K562 (cell line): Measurements from ENCODE around the gene SEC31A. TPM values are rescaled to one million over a fixed set of nuclear protein-coding genes. Genes with fewer than 3 reads are reported as not detected.

ENCODE experiments used
- ATAC-seq: fragments of 200-7000 bp; cut with Tn5 transposase; 3 replicates; pipeline ENCODE4 v1.9.1; 2020; ENCODE audit warnings: moderate library complexity
- BruUV-seq: library from RNA; stranded (reverse); fragments of 400-500 nt; replicated peaks from 2 replicates; lab custom pipeline; 2021; lab: Mats Ljungman, UMichigan
- CTCF ChIA-PET: fragments of 300-600 bp; formaldehyde crosslinking; extraction: SDS; loops from one replicate; lab custom pipeline; 2021; ENCODE audit warnings: low intra/inter-chr PET ratio; lab: Yijun Ruan, JAX
- POLR2A ChIA-PET: fragments of 300-600, 350-650 bp; sonication (Branson Sonifier 250); formaldehyde crosslinking; extraction: SDS; loops from one replicate; lab custom pipeline; 2021; ENCODE audit warnings: antibody characterized with exemption, inconsistent platforms; lab: Yijun Ruan, JAX
- DNase-seq, 4 experiments: peaks; one replicate each; pipeline versions ENCODE4 v3.0.0 to v3.0.0-alpha.2; 2011 to 2018; ENCODE audit warnings: low spot score in 3 of 4, mixed read lengths in 3 of 4; ENCODE audit errors: extremely low read depth in 1 of 4
- FAIRE-seq: peaks from 2 replicates; lab custom pipeline; 2011; peaks lifted over from hg19 to GRCh38; lab: Jason Lieb, UNC
- H2AFZ ChIP-seq: 2 replicates; pipeline ENCODE4 v1.6.0; 2011; ENCODE audit warnings: low read depth, low read length, control low read depth, inconsistent platforms
- H3K27ac ChIP-seq: fragments of 200-600 bp; 3 replicates; pipeline ENCODE4 v1.8.0; 2011; ENCODE audit warnings: low read depth, mild to moderate bottlenecking, control low read depth, inconsistent platforms, low read length, moderate library complexity, mixed read lengths; ENCODE audit errors: extremely low read depth
- H3K27me3 ChIP-seq, 2 experiments: fragments of 300-600 bp in 1 of 2; 2 replicates in 1 of 2; 3 replicates in 1 of 2; pipeline versions ENCODE4 v1.6.0 to v1.8.0; 2011; ENCODE audit warnings: inconsistent platforms in 2 of 2, low read length in 2 of 2, mild to moderate bottlenecking in 1 of 2, mixed read lengths in 1 of 2, moderate library complexity in 1 of 2; ENCODE audit not compliant: control insufficient read depth in 2 of 2, insufficient read depth in 2 of 2
- H3K36me3 ChIP-seq: fragments of 300-600 bp; 3 replicates; pipeline ENCODE4 v1.8.0; 2011; ENCODE audit warnings: mild to moderate bottlenecking, low read length, inconsistent platforms; ENCODE audit not compliant: control insufficient read depth, insufficient read depth
- H3K4me1 ChIP-seq, 2 experiments: fragments of 200-600 bp in 1 of 2; replicated peaks in 1 of 2; 2 replicates in 1 of 2; 3 replicates in 1 of 2; pipeline versions ENCODE4 v1.5.1 to v1.8.0; 2011; ENCODE audit warnings: inconsistent platforms in 2 of 2, low read length in 2 of 2, mild to moderate bottlenecking in 1 of 2, mixed read lengths in 1 of 2, moderate library complexity in 1 of 2; ENCODE audit not compliant: control insufficient read depth in 2 of 2, insufficient read depth in 2 of 2
- H3K4me2 ChIP-seq: 2 replicates; pipeline ENCODE4 v1.6.1; 2011; ENCODE audit warnings: low read length, control low read depth, inconsistent platforms, mixed read lengths; ENCODE audit not compliant: insufficient read depth
- H3K4me3 ChIP-seq: fragments of 200-600 bp; sonication (generic), shearing (Covaris generic); 2 replicates; pipeline ENCODE4 v1.5.1; 2016; ENCODE audit warnings: control low read depth, inconsistent platforms
- H3K79me2 ChIP-seq: fragments of 200-600 bp; 3 replicates; pipeline ENCODE4 v1.8.0; 2011; ENCODE audit warnings: low read length, inconsistent platforms; ENCODE audit not compliant: control insufficient read depth, insufficient read depth
- H3K9ac ChIP-seq, 2 experiments: 2 replicates each; pipeline versions ENCODE4 v1.6.0 to v1.6.1; 2011; ENCODE audit warnings: low read depth in 2 of 2, low read length in 2 of 2, control low read depth in 1 of 2, inconsistent platforms in 1 of 2, mild to moderate bottlenecking in 1 of 2, mixed read lengths in 1 of 2; ENCODE audit not compliant: insufficient read depth in 1 of 2
- H3K9me1 ChIP-seq: one replicate; pipeline ENCODE4 v1.6.0; 2011; ENCODE audit warnings: inconsistent platforms, mild to moderate bottlenecking, low read length, moderate library complexity; ENCODE audit not compliant: control insufficient read depth, insufficient read depth
- H3K9me3 ChIP-seq: replicated peaks from 2 replicates; pipeline ENCODE4 v1.5.1; 2011; ENCODE audit warnings: low read depth, low read length, inconsistent platforms; ENCODE audit not compliant: control insufficient read depth, insufficient read depth
- H4K20me1 ChIP-seq: replicated peaks from 2 replicates; pipeline ENCODE4 v1.6.1; 2011; ENCODE audit warnings: low read length, inconsistent platforms, mixed read lengths; ENCODE audit not compliant: control insufficient read depth, insufficient read depth
- DMBX1 ChIP-seq: fragments of 250-450 bp; sonication (Bioruptor Pico); IDR thresholded peaks from 2 replicates; pipeline ENCODE4 v1.8.0; 2022; ENCODE audit warnings: inconsistent platforms, mild to moderate bottlenecking, moderate library complexity, borderline replicate concordance
- ERF ChIP-seq: fragments of 450-650 bp; formaldehyde crosslinking; IDR thresholded peaks from 2 replicates; pipeline ENCODE4 v1.4.0; 2020; ENCODE audit warnings: mild to moderate bottlenecking, mixed read lengths
- FOXK2 ChIP-seq, 2 experiments: fragments of 450-650 bp; IDR thresholded peaks in 1 of 2; conservative IDR thresholded peaks in 1 of 2; 2 replicates each; pipeline ENCODE4 v1.6.1; 2016; ENCODE audit warnings: low read depth in 2 of 2, mild to moderate bottlenecking in 1 of 2
- MCM7 ChIP-seq, 2 experiments: fragments of 450-650 bp; IDR thresholded peaks; 2 replicates each; pipeline ENCODE4 v1.6.1; 2016 to 2018
- MEF2D ChIP-seq: conservative IDR thresholded peaks from 2 replicates; pipeline ENCODE4 v1.6.1; 2016; ENCODE audit warnings: low read depth, missing genetic modification characterization, missing compliant biosample characterization
- NR2C1 ChIP-seq, 2 experiments: fragments of 450-650 bp; IDR thresholded peaks; 2 replicates each; pipeline ENCODE4 v1.6.1; 2017; ENCODE audit warnings: mild to moderate bottlenecking in 2 of 2, antibody characterized with exemption in 1 of 2, inconsistent platforms in 1 of 2, missing compliant biosample characterization in 1 of 2, missing genetic modification characterization in 1 of 2
- PML ChIP-seq: IDR thresholded peaks from 2 replicates; pipeline ENCODE4 v1.6.1; 2012; ENCODE audit warnings: low read length, inconsistent platforms
- POLR2A ChIP-seq: fragments of 450-650 bp; conservative IDR thresholded peaks from 2 replicates; pipeline ENCODE4 v1.6.1; 2016
- PPARD ChIP-seq: fragments of 250-450 bp; sonication (Bioruptor Pico); IDR thresholded peaks from 2 replicates; pipeline ENCODE4 v1.8.0; 2022; ENCODE audit warnings: inconsistent platforms, mild to moderate bottlenecking, moderate library complexity
- ZFPM2 ChIP-seq: fragments of 250-450 bp; sonication (Bioruptor Pico); IDR thresholded peaks from 2 replicates; pipeline ENCODE4 v1.5.1; 2022; ENCODE audit warnings: mild to moderate bottlenecking
- ZNF785 ChIP-seq: fragments of 250-450 bp; sonication (Bioruptor Pico); IDR thresholded peaks from 2 replicates; pipeline ENCODE4 v1.4.0; 2020; ENCODE audit warnings: mild to moderate bottlenecking
- WGBS: fragments of 100-300 bp; shearing (Covaris generic); methylation state at CpG from one replicate; pipeline ENCODE4 v1.1.6; 2016; ENCODE audit warnings: low coverage, mixed read lengths; ENCODE audit not compliant: insufficient coverage; ENCODE audit errors: missing lambda C conversion rate; 5-methylcytosine and 5-hydroxymethylcytosine counted together
- in situ Hi-C: fragments of 300-500 bp; cut with MboI; formaldehyde crosslinking; loops from 4 replicates; pipeline ENCODE4 v1.15.0; 2018; ENCODE audit warnings: inconsistent platforms, mixed read lengths
- intact Hi-C: fragments of 100-400 bp; cut with micrococcal nuclease; formaldehyde crosslinking; loops from 2 replicates; pipeline ENCODE4 v1.14.2; 2022
- polyA plus RNA-seq, 8 experiments: library from polyadenylated mRNA; depleted of rRNA in 4 of 8; stranded (reverse) in 5 of 8; unstranded in 3 of 8; fragments of >200 nt; fragmentation: Nextera tagmentation in 2 of 8; fragmentation: Illumina TruSeq in 1 of 8; extraction: Ambion mirVana in 2 of 8; extraction: Trizol in 1 of 8; gene quantifications; 2 replicates each; pipeline versions ENCODE4 v1.2.1 to v1.2.3, GENCODE V29; 2011 to 2014; ENCODE audit warnings: inconsistent platforms in 1 of 8, missing spikeins in 1 of 8
- total RNA-seq, 7 experiments: library from RNA; depleted of rRNA in 6 of 7; stranded (reverse); fragments of >200 nt in 6 of 7; fragmentation: Illumina TruSeq in 2 of 7; extraction: Trizol in 2 of 7; gene quantifications; 2 replicates each; pipeline versions ENCODE4 v1.2.1 to v1.2.3, GENCODE V29; 2011 to 2021; ENCODE audit warnings: low replicate concordance in 1 of 7
- TF ChIP-seq, protein P1 (sequence below): sonication (generic); formaldehyde crosslinking; IDR thresholded peaks from 2 replicates; pipeline ENCODE4 v1.8.1; 2023; ENCODE audit warnings: missing genetic modification reagents, mild to moderate bottlenecking, borderline replicate concordance
- TF ChIP-seq, protein P2 (sequence below), 2 experiments: IDR thresholded peaks; 2 replicates each; pipeline ENCODE4 v1.6.1; 2011; ENCODE audit warnings: borderline replicate concordance in 1 of 2, control low read depth in 1 of 2, low read depth in 1 of 2, low read length in 1 of 2, mild to moderate bottlenecking in 1 of 2, mixed read lengths in 1 of 2, moderate library complexity in 1 of 2; ENCODE audit not compliant: insufficient read depth in 1 of 2, insufficient read length in 1 of 2, poor library complexity in 1 of 2, severe bottlenecking in 1 of 2; ENCODE audit errors: extremely low read depth in 1 of 2
- TF ChIP-seq, protein P3 (sequence below): sonication (generic); IDR thresholded peaks from 2 replicates; pipeline ENCODE4 v1.6.1; 2016

SEC31A gene
- total and polyA plus RNA-seq, 9 of the 15 experiments (the other 6 are each of a cell fraction or from before 2014, with no cell fraction given): 78.9 to 241 (median 173) TPM

DNA sequence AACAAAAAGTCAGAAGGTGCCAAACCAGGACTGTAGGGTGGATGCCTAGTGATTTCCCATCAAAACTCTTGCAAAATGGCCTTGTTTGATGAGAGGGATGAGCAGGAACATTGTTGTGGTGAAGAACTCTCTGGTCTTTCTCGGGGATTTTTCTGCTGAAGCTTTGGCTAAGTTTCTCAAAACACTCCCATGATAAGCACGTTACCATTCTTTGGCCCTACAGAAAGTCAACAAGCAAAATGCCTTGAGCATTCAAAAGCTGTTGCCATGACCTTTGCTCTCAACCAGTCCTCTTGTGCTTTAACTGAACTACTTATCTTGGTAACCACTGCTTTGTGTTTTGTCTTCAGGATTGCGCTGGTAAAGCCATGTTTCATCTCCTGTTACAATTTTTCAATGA is 3.0 kb upstream of the SEC31A start:
- TF ChIP-seq, protein P1, sequence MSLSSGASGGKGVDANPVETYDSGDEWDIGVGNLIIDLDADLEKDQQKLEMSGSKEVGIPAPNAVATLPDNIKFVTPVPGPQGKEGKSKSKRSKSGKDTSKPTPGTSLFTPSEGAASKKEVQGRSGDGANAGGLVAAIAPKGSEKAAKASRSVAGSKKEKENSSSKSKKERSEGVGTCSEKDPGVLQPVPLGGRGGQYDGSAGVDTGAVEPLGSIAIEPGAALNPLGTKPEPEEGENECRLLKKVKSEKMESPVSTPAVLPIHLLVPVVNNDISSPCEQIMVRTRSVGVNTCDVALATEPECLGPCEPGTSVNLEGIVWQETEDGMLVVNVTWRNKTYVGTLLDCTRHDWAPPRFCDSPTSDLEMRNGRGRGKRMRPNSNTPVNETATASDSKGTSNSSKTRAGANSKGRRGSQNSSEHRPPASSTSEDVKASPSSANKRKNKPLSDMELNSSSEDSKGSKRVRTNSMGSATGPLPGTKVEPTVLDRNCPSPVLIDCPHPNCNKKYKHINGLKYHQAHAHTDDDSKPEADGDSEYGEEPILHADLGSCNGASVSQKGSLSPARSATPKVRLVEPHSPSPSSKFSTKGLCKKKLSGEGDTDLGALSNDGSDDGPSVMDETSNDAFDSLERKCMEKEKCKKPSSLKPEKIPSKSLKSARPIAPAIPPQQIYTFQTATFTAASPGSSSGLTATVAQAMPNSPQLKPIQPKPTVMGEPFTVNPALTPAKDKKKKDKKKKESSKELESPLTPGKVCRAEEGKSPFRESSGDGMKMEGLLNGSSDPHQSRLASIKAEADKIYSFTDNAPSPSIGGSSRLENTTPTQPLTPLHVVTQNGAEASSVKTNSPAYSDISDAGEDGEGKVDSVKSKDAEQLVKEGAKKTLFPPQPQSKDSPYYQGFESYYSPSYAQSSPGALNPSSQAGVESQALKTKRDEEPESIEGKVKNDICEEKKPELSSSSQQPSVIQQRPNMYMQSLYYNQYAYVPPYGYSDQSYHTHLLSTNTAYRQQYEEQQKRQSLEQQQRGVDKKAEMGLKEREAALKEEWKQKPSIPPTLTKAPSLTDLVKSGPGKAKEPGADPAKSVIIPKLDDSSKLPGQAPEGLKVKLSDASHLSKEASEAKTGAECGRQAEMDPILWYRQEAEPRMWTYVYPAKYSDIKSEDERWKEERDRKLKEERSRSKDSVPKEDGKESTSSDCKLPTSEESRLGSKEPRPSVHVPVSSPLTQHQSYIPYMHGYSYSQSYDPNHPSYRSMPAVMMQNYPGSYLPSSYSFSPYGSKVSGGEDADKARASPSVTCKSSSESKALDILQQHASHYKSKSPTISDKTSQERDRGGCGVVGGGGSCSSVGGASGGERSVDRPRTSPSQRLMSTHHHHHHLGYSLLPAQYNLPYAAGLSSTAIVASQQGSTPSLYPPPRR (CRISPR knock-in tag): no peak
- TF ChIP-seq, protein P2, sequence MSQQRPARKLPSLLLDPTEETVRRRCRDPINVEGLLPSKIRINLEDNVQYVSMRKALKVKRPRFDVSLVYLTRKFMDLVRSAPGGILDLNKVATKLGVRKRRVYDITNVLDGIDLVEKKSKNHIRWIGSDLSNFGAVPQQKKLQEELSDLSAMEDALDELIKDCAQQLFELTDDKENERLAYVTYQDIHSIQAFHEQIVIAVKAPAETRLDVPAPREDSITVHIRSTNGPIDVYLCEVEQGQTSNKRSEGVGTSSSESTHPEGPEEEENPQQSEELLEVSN (IDR thresholded peaks at IDR 0.05; ENCODE audit: borderline replicate concordance in 1 of 2, extremely low read depth in 1 of 2, insufficient read depth in 1 of 2, insufficient read length in 1 of 2, low read depth in 1 of 2, low read length in 1 of 2, poor library complexity in 1 of 2, severe bottlenecking in 1 of 2): no peak
- no peak for TF ChIP-seq ZNF785 (CRISPR knock-in tag)
- no peak for TF ChIP-seq PPARD (CRISPR knock-in tag)
- no peak for TF ChIP-seq ERF
- TF ChIP-seq NR2C1 (IDR thresholded peaks at IDR 0.05): peak; percentile 51; the same call in 1 of the 2 replicates
- TF ChIP-seq NR2C1 (tag; IDR thresholded peaks at IDR 0.05): no peak
- peak; percentile 15; the same call in 1 of the 2 replicates for TF ChIP-seq PML
- 0 out of 2 replicates have a peak, but pooled peaks have one; percentile 30 for TF ChIP-seq POLR2A
- TF ChIP-seq, protein P3, sequence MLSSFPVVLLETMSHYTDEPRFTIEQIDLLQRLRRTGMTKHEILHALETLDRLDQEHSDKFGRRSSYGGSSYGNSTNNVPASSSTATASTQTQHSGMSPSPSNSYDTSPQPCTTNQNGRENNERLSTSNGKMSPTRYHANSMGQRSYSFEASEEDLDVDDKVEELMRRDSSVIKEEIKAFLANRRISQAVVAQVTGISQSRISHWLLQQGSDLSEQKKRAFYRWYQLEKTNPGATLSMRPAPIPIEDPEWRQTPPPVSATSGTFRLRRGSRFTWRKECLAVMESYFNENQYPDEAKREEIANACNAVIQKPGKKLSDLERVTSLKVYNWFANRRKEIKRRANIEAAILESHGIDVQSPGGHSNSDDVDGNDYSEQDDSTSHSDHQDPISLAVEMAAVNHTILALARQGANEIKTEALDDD: peak; percentile 71
- TF ChIP-seq ZFPM2 (CRISPR knock-in tag): no peak
- TF ChIP-seq MCM7 (IDR thresholded peaks at IDR 0.05): no peak
- no peak for TF ChIP-seq MEF2D (tag)
- TF ChIP-seq FOXK2 (conservative IDR thresholded peaks at IDR 0.05 in 1 of 2, IDR thresholded peaks at IDR 0.05 in 1 of 2; ENCODE audit: low read depth in 2 of 2): 0 out of 4 replicates have a peak, but pooled peaks of 1 of the 2 experiments have one; percentile 30
- TF ChIP-seq DMBX1 (CRISPR knock-in tag): no peak
- H3K9ac ChIP-seq: no peak overlapping the region
- peaks cover 7% of the 10 kb centered on the region; the same call in 1 of the 2 replicates for H4K20me1 ChIP-seq
- H3K27me3 ChIP-seq: no peaks in the 10 kb centered on the region
- ChIA-PET POLR2A (interaction anchor here (0.9 kb wide), 1 partner anchor 141 kb away, joined by 3 read pairs; the partner anchor contains the start of gene COPS4), CTCF (no interaction called here)
- intact Hi-C loops: no loop called here
- no peak overlapping the region for H3K4me2 ChIP-seq
- H3K36me3 ChIP-seq: peaks cover 63% of the 10 kb centered on the region
- peaks cover 78% of the 10 kb centered on the region for H3K79me2 ChIP-seq
- no peak for DNase-seq
- no peak overlapping the region for H2AFZ ChIP-seq
- 46% methylated on average over 3 of the region's 3 CpGs for WGBS
- in situ Hi-C loops: no loop called here
- no TSS peak for BruUV-seq
- peaks cover 3 to 9% of the 10 kb centered on the region in 2 experiments for H3K4me1 ChIP-seq
- H3K27ac ChIP-seq: no peak overlapping the region
- FAIRE-seq: no peak
- no peaks in the 10 kb centered on the region for H3K9me3 ChIP-seq
- H3K9me1 ChIP-seq: no peaks in the 10 kb centered on the region
- ATAC-seq: no peak
- no peak overlapping the region for H3K4me3 ChIP-seq
